Activated T-helper 17 cell treated with anti-CD3 and anti-CD28 coated beads, Interleukin-2, amount 50 U/mL, for 72 hours (primary cell): ENCODE data around the gene ACSS1. TPM values are rescaled to one million over a fixed set of nuclear protein-coding genes. Genes with fewer than 3 reads are reported as not detected.

Experiments used
- ATAC-seq: fragments of 150-1000 bp; cut with Tn5 transposase; replicated peaks from 2 replicates; pipeline ENCODE4 v1.10.0; 2021; ENCODE audit warnings: mild to moderate bottlenecking, moderate library complexity
- H3K27ac Mint-ChIP-seq: one replicate; pipeline ENCODE4 v1.8.0; 2022; ENCODE audit warnings: mixed read lengths
- H3K27me3 Mint-ChIP-seq: one replicate; pipeline ENCODE4 v1.8.0; 2022; ENCODE audit warnings: mixed read lengths
- H3K36me3 Mint-ChIP-seq: one replicate; pipeline ENCODE4 v1.8.0; 2022; ENCODE audit warnings: low read depth, mild to moderate bottlenecking, mixed read lengths
- H3K4me1 Mint-ChIP-seq: one replicate; pipeline ENCODE4 v1.8.0; 2022; ENCODE audit warnings: mixed read lengths
- H3K4me3 Mint-ChIP-seq: one replicate; pipeline ENCODE4 v1.8.0; 2022; ENCODE audit warnings: mild to moderate bottlenecking, mixed read lengths
- H3K9me3 Mint-ChIP-seq: one replicate; pipeline ENCODE4 v1.8.0; 2022; ENCODE audit warnings: mixed read lengths
- total RNA-seq, 2 donors: library from RNA; stranded (reverse); gene quantifications; one replicate each; pipeline ENCODE4 v1.2.3, GENCODE V29; 2022

The ACSS1 gene
- total RNA-seq, 2 donors from 2014 or later, result 8.4 to 23.3 TPM

DNA sequence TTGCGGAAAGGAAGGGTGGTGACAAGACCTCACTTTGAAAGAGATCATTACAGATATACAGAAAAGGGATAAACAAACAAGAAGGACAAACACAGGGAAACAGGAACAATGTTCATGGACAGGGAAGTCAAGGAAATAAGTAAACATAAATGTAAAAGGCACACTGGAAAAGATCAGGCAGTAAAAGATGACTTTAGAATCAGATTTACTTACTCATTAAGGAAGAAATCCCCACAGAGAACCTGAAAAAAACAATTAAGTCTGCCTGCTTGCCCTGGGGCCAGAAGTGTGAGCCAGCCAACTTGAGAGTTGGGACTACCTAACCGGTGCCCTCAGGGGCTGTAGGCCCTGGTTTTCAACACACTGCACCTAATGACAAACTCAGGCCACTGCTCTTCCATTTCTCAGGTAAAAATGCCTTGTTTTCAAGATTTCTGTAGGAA lies 67.1 kb downstream of the ACSS1 start:
- Mint-ChIP-seq H3K27me3 (no peaks in the 10 kb centered on the region), H3K36me3 (peaks cover 10% of the 10 kb centered on the region), H3K4me1 (peaks cover 58% of the 10 kb centered on the region), H3K4me3 (peak overlapping the region; percentile 98), H3K9me3 (no peaks in the 10 kb centered on the region), H3K27ac (no peak overlapping the region)
- ATAC-seq, result no peak

DNA sequence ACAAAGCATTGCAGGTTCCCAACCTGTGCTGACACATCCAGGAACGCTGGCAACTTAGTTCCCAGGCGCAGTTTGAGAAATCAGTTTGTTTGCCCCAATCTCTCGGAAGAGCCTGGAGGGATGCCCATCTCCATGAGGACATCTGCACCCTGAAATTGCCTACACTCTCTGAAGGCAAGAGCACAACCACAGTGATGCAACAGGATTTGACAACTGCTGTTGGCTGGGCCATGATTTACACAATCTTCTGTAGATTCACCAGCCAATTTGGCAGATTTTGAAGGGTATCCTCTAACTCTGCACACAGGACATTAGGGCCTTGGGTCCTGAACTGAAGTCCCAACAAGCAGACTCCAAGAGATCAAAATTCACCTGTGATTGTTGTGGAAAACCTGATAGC lies 68.8 kb downstream of the ACSS1 start:
- no peak overlapping the region for H3K27ac Mint-ChIP-seq

DNA sequence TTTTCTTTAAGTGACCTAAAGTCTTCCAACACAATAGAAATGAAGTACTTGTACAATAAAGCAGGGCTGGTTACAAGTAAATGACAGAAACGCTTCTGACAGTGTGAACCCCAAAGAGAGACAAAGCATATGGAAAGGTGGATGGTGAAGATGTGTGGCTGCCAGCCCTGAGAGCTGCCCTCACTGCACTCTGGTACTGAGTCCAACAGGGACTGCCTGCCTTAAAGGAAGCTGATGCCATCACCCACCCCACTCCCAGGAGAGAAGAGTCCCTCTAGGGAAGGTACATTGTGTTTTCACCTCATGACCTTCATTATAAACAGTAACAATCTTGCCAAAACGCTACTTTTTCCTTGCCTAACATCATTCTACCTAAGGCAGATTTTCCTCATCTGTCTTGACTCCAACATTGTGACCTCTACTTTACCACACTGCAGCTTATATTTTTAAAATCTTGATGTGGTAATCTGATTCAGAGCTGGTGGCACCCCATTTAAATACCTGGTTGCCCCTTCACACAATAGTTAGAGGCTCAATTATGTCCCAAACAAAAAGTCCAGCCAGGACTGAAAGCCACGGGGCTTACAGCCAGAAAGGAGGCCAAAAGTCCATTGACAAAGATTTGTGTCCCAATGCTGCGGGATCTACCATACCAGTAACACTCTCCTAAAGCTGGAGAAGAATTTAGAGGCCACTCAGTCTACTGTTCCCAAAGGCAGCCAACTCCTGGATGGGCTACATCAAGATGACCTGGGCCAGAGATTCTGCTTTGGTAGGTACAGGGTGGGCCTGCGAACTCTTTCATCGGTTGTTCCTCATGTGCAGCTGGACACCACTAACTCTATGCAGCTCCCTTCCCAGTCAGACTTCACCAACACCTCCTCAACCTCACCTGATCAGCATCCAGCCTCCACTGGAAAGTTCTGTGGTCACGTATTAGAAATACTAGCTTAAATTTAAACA lies 69.8 kb downstream of the ACSS1 start:
- Mint-ChIP-seq H3K27ac (no peak overlapping the region), H3K4me3 (peak overlapping the region; percentile 21)

More for the DNA sequence above, 68.8 kb downstream of the ACSS1 start:
- H3K27me3 Mint-ChIP-seq, result no peaks in the 10 kb centered on the region
- no peak overlapping the region for H3K4me3 Mint-ChIP-seq
- H3K36me3 Mint-ChIP-seq, result peaks cover 18% of the 10 kb centered on the region
- H3K4me1 Mint-ChIP-seq, result peaks cover 60% of the 10 kb centered on the region
- ATAC-seq, result no peak
- no peaks in the 10 kb centered on the region for H3K9me3 Mint-ChIP-seq

DNA sequence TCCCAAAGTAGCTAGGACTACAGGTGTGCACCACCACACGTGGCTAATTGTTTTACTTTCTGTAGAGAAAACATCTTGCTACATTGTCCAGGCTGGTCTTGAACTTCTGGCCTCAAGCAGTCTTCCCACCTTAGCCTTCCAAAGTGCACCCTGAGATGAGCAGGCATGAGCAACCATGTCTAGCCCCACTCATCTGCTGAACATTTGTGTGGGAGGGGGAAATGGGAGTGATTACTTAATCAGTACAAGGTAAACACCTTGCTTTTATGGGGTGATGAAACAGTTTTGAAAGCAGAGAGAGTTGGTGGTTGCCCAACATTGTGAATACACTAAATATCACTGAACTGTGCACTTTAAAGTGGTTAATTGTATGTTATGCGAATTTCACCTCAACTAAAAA lies 70.7 kb downstream of the ACSS1 start:
- Mint-ChIP-seq H3K27ac (peak overlapping the region; percentile 18), H3K9me3 (no peaks in the 10 kb centered on the region), H3K4me1 (peaks cover 55% of the 10 kb centered on the region), H3K27me3 (no peaks in the 10 kb centered on the region), H3K4me3 (peak overlapping the region; percentile 21), H3K36me3 (peaks cover 32% of the 10 kb centered on the region)
- peak; percentile 85 for ATAC-seq

More for the DNA sequence above, 69.8 kb downstream of the ACSS1 start:
- Mint-ChIP-seq H3K4me1 (peaks cover 51% of the 10 kb centered on the region), H3K27me3 (no peaks in the 10 kb centered on the region), H3K36me3 (peaks cover 28% of the 10 kb centered on the region), H3K9me3 (no peaks in the 10 kb centered on the region)
- ATAC-seq, result no peak

DNA sequence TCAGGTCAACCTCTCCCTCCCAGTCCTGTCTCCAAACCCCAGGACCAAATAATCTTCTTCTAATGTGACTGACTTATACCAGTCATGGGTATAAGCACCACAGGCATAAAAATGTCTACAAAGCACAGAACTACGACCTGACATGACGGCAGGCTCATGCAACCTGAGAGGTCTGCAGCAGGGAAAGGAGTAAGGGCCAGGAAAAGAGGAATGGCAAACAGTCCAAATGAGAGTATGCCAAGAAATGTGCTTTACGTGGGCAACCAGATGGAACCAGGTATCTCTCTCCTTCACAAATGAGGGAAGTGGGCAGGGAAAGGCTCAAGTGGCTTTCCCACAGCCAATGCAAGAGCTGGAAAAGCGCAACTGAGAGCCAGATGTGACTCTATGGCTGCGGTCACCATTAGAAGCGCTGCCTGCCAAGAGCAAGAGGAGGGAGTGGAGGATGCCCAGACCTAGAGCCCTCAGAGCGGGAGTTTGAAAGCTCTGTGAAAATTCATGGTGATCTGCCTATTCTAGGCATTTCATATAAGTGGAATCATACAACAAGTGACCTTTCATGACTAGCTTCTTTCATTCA lies 71.4 kb downstream of the ACSS1 start:
- Mint-ChIP-seq H3K36me3 (peaks cover 39% of the 10 kb centered on the region), H3K27ac (peak overlapping the region; percentile 26)

DNA sequence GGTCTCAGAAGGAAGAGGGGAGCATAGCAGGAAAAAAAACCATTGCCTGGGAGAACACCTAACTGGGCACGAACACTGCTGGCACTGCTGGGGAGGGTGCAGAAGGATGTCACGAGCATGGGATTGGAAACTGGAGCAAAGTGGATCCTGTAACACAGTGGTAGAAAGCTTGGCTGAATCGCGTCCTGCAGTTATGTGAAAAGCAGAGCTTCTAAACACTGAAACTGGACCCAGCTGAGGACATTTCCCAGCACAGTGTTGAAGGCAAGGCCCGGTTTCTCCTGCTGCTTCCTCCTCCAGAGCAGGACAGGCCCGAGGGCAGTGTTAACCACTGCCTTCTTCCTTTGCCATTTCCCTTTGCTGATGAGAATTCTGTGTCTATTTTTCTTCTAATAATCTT lies 72.1 kb downstream of the ACSS1 start:
- H3K4me1 Mint-ChIP-seq, result peaks cover 48% of the 10 kb centered on the region
- no peaks in the 10 kb centered on the region for H3K27me3 Mint-ChIP-seq
- H3K4me3 Mint-ChIP-seq, result no peak overlapping the region
- H3K27ac Mint-ChIP-seq, result peak overlapping the region; percentile 26
- no peaks in the 10 kb centered on the region for H3K9me3 Mint-ChIP-seq
- no peak for ATAC-seq
- H3K36me3 Mint-ChIP-seq, result peaks cover 46% of the 10 kb centered on the region

More for the DNA sequence above, 71.4 kb downstream of the ACSS1 start:
- Mint-ChIP-seq H3K4me1 (peaks cover 55% of the 10 kb centered on the region), H3K27me3 (no peaks in the 10 kb centered on the region), H3K4me3 (no peak overlapping the region), H3K9me3 (no peaks in the 10 kb centered on the region)
- no peak for ATAC-seq

DNA sequence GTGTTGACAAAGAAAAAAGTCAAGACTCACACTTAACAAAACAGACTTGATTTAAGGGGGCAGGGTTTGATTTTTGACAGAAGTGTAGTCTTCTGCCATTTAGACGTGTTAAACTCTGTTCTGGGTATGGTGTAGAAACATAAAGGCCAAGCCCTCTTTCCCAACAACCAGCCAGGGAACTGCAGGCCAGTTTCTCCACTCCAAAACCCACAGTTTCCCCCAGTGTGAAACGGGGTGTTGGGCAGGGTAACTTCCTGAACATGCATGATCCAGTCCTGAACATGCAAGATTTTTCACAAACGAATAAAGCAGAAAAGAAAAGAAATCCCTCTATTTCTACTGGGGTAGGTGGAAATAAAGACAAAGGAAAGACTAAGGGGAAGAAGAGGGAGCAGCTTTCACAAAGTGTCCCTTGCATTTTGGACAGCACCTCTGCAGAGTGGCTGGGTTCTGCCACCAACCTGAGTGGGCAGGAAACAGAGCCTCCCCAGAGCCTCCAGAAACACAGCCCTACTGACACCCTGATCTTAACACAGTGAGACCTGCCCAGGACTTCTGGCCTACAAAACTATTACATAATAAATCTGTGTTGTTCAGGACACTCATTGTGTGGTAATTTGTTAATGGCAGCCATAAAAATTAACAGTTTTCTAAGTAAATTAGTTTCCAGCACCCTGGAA lies 72.8 kb downstream of the ACSS1 start:
- no peak for ATAC-seq
- H3K27ac Mint-ChIP-seq, result peak overlapping the region; percentile 26
- H3K9me3 Mint-ChIP-seq, result peaks cover under 1% of the 10 kb centered on the region
- peaks cover 52% of the 10 kb centered on the region for H3K36me3 Mint-ChIP-seq
- H3K4me3 Mint-ChIP-seq, result no peak overlapping the region
- H3K27me3 Mint-ChIP-seq, result no peaks in the 10 kb centered on the region
- H3K4me1 Mint-ChIP-seq, result peaks cover 41% of the 10 kb centered on the region

DNA sequence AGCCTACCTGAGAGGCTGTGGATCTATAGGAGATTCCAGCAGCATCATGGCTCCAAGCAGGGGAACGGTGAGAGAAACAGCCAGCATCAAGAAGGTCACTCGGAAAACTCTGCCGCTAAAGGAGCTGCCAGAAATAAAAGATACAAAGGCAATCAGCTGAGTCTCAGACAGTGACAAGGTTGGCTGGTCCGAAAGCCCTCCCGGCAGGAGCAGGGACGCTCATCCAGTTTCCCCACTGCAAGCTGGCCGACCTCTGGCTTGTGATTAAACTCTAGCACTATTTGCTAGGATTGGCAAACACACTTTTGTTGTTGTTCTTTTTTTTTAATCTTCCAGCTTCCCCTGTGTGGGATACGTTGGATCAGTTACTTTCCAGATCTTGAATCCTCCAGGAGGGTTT lies 74.0 kb downstream of the ACSS1 start:
- H3K27me3 Mint-ChIP-seq, result no peaks in the 10 kb centered on the region
- ATAC-seq, result no peak
- peaks cover 46% of the 10 kb centered on the region for H3K4me1 Mint-ChIP-seq
- no peak overlapping the region for H3K27ac Mint-ChIP-seq
- H3K36me3 Mint-ChIP-seq, result peaks cover 60% of the 10 kb centered on the region
- peaks cover 4% of the 10 kb centered on the region for H3K9me3 Mint-ChIP-seq
- H3K4me3 Mint-ChIP-seq, result no peak overlapping the region

DNA sequence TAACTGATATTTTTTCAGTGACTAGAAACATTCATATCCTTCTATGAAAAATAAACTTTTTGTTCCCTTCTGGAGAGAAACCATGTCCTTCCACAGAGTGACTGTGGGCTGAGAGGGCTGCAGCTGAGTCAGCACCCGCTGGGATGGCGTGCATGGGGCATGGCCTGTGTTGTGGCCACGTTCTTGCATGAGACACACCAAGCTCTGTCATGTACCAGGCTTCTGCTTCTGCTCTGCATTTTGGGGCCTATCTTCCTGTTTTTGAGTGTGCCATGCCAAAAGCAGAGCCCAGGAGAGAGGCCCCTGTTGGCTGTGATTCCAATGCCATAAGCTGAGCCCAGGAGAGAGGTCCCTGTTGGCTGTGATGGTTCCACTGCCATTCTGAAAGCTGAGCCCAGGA lies 76.1 kb downstream of the ACSS1 start:
- Mint-ChIP-seq H3K27me3 (no peaks in the 10 kb centered on the region), H3K36me3 (peaks cover 81% of the 10 kb centered on the region), H3K27ac (no peak overlapping the region), H3K9me3 (peaks cover 6% of the 10 kb centered on the region), H3K4me3 (no peak overlapping the region), H3K4me1 (peaks cover 27% of the 10 kb centered on the region)
- no peak for ATAC-seq

DNA sequence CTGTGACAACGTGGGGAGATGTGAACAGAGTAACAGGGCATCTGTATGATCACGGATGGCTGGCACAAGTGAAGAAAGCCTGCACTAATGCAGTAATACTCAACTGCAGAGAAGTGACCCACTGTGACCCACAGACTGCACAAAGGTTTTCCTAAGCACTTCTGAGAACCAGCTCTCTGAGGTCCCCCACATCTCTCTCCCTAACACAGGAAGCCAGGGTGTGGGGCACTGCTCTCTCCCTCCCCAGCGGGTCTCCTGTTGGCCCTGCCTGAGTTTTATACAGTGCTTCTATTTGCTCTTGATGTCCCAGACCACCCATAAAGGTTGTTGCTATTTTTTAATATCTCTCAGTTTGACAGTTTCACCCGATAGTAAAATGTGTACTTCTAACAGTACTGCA lies 76.7 kb downstream of the ACSS1 start:
- peaks cover 86% of the 10 kb centered on the region for H3K36me3 Mint-ChIP-seq
- H3K4me1 Mint-ChIP-seq, result peaks cover 23% of the 10 kb centered on the region
- ATAC-seq, result no peak
- no peaks in the 10 kb centered on the region for H3K27me3 Mint-ChIP-seq
- H3K27ac Mint-ChIP-seq, result no peak overlapping the region
- H3K9me3 Mint-ChIP-seq, result peaks cover 7% of the 10 kb centered on the region
- no peak overlapping the region for H3K4me3 Mint-ChIP-seq

DNA sequence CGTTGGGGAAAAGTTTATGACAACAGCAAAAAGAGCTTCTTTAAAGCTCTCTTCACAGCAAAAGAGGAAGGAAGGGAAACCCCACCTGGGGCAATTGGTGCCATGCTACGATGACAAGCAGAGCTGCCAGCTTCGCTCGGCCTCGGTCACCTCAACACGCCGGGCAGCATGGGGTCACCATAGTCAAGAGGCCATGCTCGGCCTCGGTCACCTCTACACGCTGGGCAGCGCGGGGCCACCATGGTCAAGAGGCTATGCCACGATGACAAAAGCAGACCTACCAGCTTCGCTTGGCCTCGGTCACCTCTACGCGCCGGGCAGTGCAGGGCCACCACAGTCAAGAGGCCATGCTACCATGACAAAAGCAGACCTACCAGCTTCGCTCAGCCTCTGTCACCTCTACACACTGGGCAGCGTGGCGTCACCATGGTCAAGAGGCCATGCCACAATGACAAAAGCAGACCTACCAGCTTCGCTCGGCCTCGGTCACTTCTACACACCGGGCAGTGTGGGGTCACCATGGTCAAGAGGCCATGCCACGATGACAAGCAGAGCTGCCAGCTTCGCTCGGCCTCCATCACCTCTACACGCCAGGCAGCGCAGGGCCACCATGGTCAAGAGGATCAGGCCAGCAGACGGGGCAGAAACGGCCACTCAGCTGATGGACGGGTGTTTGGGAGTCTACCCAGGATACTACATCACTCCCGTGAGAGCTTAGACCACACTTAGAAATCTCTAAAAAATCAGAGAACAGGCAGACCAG lies 77.5 kb downstream of the ACSS1 start:
- no peak for ATAC-seq
- Mint-ChIP-seq H3K4me1 (peaks cover 16% of the 10 kb centered on the region), H3K27ac (peak overlapping the region; percentile 56)

DNA sequence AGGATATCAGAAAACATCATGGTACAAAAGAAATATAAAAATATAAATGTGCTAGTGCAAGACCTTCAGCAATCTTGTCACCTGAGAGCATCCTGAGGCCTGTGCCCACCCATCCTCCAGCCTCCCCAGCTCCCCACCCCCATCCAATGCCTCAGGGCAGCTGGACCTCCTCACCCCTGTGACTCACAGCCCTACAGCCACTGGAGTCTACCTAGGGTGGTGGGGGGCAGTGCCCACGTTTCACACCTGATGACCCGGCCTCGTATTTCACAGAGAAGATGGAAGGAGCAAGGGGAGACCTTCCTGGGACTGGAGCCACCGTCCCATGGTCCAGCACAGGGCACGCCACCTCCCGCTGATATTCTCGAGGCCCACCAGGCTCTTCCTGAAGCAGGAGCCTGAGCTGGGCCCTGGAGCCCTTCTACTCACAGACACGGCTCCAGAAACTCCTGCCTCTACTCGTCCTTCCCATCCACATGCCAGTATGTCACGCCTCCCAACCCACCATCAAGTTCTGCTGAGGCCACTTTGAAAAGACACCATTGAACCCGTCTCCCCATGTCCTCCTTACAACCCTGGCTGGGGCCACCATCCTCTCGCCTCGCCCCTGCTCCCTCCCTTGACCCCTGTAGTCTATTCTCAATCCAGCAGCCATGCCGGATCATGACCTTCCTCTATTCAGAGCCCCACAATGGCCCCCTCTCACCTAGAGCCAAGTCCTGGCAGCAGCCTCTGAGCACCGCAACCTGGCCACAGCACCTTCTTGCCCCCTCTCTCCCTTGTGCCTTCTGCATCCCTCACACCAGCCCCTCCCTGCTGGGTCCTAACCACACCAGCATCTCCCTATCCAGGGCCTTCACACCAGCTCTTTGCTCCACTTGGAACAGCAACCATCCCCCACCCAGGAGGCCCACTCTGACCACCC lies 78.6 kb downstream of the ACSS1 start:
- Mint-ChIP-seq H3K4me3 (no peak overlapping the region), H3K36me3 (peaks cover 93% of the 10 kb centered on the region), H3K27me3 (no peaks in the 10 kb centered on the region), H3K27ac (peak overlapping the region; percentile 56), H3K4me1 (peaks cover 16% of the 10 kb centered on the region), H3K9me3 (peaks cover 7% of the 10 kb centered on the region)
- no peak for ATAC-seq

More for the DNA sequence above, 77.5 kb downstream of the ACSS1 start:
- H3K9me3 Mint-ChIP-seq, result peaks cover 7% of the 10 kb centered on the region
- H3K36me3 Mint-ChIP-seq, result peaks cover 94% of the 10 kb centered on the region
- H3K27me3 Mint-ChIP-seq, result no peaks in the 10 kb centered on the region
- no peak overlapping the region for H3K4me3 Mint-ChIP-seq

DNA sequence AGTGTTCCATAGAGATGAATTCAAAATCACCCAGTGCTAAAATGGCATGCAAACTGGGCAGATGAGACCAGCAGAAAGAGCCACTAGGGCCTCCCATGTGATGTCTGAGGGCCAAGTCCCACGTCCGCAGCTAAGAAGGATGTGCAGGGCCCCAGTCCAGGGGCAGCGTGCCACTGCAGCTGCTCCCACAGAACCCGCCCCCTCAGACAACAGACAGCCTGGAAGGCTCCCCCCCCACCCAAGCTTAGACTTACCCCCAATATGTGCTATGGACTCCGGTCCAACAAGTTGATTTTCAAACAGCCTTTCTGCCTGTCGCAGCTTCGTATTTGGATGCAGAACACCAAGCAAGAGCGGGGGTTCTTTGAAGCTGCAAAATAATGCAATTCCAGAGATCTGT lies 79.4 kb downstream of the ACSS1 start:
- ATAC-seq, result no peak
- Mint-ChIP-seq H3K4me1 (peaks cover 16% of the 10 kb centered on the region), H3K27me3 (no peaks in the 10 kb centered on the region), H3K36me3 (peaks cover 93% of the 10 kb centered on the region), H3K27ac (no peak overlapping the region), H3K9me3 (peaks cover 7% of the 10 kb centered on the region), H3K4me3 (no peak overlapping the region)
